ENCODE data around the gene SEMA4F. TPM values are rescaled to one million over a fixed set of nuclear protein-coding genes. Genes with fewer than 3 reads are reported as not detected.
A peak's percentile ranks its signal among the peaks of the same experiment; 100 is the strongest.

The SEMA4F gene
- total and polyA plus RNA-seq, 2 donors (not counting 1 experiment from before 2014, with no cell fraction given): 5.9 to 9.4 TPM

- TF ChIP-seq CTCF (conservative IDR thresholded peaks at IDR 0.05 in 1 of 2, IDR thresholded peaks at IDR 0.05 in 1 of 2; ENCODE audit: low read depth in 1 of 2, low read length in 2 of 2) (no peak), EZH2 (IDR thresholded peaks at IDR 0.05; ENCODE audit: low read length, missing control alignments) (no peak)
- DNase-seq (ENCODE audit: low read depth in 2 of 2): no peak
- H3K27ac ChIP-seq (ENCODE audit: insufficient read depth, low read length): no peak overlapping the region
- H3K4me2 ChIP-seq (ENCODE audit: extremely low read depth, insufficient read depth, low read length): no peak overlapping the region
- H3K4me1 ChIP-seq (ENCODE audit: control insufficient read depth, extremely low read depth, insufficient read depth, low read length): no peaks in the 10 kb centered on the region
- no peak overlapping the region for H3K4me3 ChIP-seq (replicated peaks in 1 of 4; ENCODE audit: control extremely low read depth in 1 of 4, insufficient read depth in 1 of 4, low read depth in 3 of 4, low read length in 4 of 4)
- H3K9me3 ChIP-seq (ENCODE audit: control insufficient read depth, insufficient read depth, low read depth, low read length): no peaks in the 10 kb centered on the region
- H3K36me3 ChIP-seq (ENCODE audit: control insufficient read depth, insufficient read depth, low read length): no peaks in the 10 kb centered on the region
- H3K9ac ChIP-seq (ENCODE audit: insufficient read depth, low read length): no peak overlapping the region
- no peaks in the 10 kb centered on the region for H4K20me1 ChIP-seq (ENCODE audit: control insufficient read depth, extremely low read depth, insufficient read depth, low read length)
- H3K79me2 ChIP-seq (ENCODE audit: control insufficient read depth, insufficient read depth, low read length): no peaks in the 10 kb centered on the region
- no peaks in the 10 kb centered on the region for H3K27me3 ChIP-seq (ENCODE audit: control insufficient read depth, insufficient read depth, low read length)
- H2AFZ ChIP-seq (ENCODE audit: low read length): no peak overlapping the region
These were observed 16.2 kb downstream of the SEMA4F start for GRCh38 chr2:74670263-74670662.

GRCh38 chr2:74671479-74671878, 17.4 kb downstream of the SEMA4F start:
- Histone ChIP-seq H3K4me2 (ENCODE audit: extremely low read depth, insufficient read depth, low read length) (no peak overlapping the region), H3K79me2 (ENCODE audit: control insufficient read depth, insufficient read depth, low read length) (no peaks in the 10 kb centered on the region), H3K36me3 (ENCODE audit: control insufficient read depth, insufficient read depth, low read length) (no peaks in the 10 kb centered on the region), H3K4me3 (replicated peaks in 1 of 4; ENCODE audit: control extremely low read depth in 1 of 4, insufficient read depth in 1 of 4, low read depth in 3 of 4, low read length in 4 of 4) (no peak overlapping the region), H4K20me1 (ENCODE audit: control insufficient read depth, extremely low read depth, insufficient read depth, low read length) (no peaks in the 10 kb centered on the region), H3K9ac (ENCODE audit: insufficient read depth, low read length) (no peak overlapping the region), H3K4me1 (ENCODE audit: control insufficient read depth, extremely low read depth, insufficient read depth, low read length) (no peaks in the 10 kb centered on the region), H3K27ac (ENCODE audit: insufficient read depth, low read length) (no peak overlapping the region), H3K9me3 (ENCODE audit: control insufficient read depth, insufficient read depth, low read depth, low read length) (no peaks in the 10 kb centered on the region), H2AFZ (ENCODE audit: low read length) (no peak overlapping the region), H3K27me3 (ENCODE audit: control insufficient read depth, insufficient read depth, low read length) (no peaks in the 10 kb centered on the region)
- TF ChIP-seq CTCF (conservative IDR thresholded peaks at IDR 0.05 in 1 of 2, IDR thresholded peaks at IDR 0.05 in 1 of 2; ENCODE audit: low read depth in 1 of 2, low read length in 2 of 2): no peak
- TF ChIP-seq EZH2 (IDR thresholded peaks at IDR 0.05; ENCODE audit: low read length, missing control alignments): no peak
- peak in 1 of 2 donors; percentile 70 for DNase-seq (ENCODE audit: low read depth in 2 of 2)

- H4K20me1 ChIP-seq (ENCODE audit: control insufficient read depth, extremely low read depth, insufficient read depth, low read length): no peaks in the 10 kb centered on the region
- no peaks in the 10 kb centered on the region for H3K27me3 ChIP-seq (ENCODE audit: control insufficient read depth, insufficient read depth, low read length)
- TF ChIP-seq CTCF (conservative IDR thresholded peaks at IDR 0.05 in 1 of 2, IDR thresholded peaks at IDR 0.05 in 1 of 2; ENCODE audit: low read depth in 1 of 2, low read length in 2 of 2) (no peak), EZH2 (IDR thresholded peaks at IDR 0.05; ENCODE audit: low read length, missing control alignments) (no peak)
- H3K4me1 ChIP-seq (ENCODE audit: control insufficient read depth, extremely low read depth, insufficient read depth, low read length): no peaks in the 10 kb centered on the region
- H3K4me3 ChIP-seq (replicated peaks in 1 of 4; ENCODE audit: control extremely low read depth in 1 of 4, insufficient read depth in 1 of 4, low read depth in 3 of 4, low read length in 4 of 4): no peak overlapping the region
- H3K9me3 ChIP-seq (ENCODE audit: control insufficient read depth, insufficient read depth, low read depth, low read length): no peaks in the 10 kb centered on the region
- H3K79me2 ChIP-seq (ENCODE audit: control insufficient read depth, insufficient read depth, low read length): no peaks in the 10 kb centered on the region
- H2AFZ ChIP-seq (ENCODE audit: low read length): no peak overlapping the region
- H3K36me3 ChIP-seq (ENCODE audit: control insufficient read depth, insufficient read depth, low read length): no peaks in the 10 kb centered on the region
- no peak overlapping the region for H3K27ac ChIP-seq (ENCODE audit: insufficient read depth, low read length)
- H3K4me2 ChIP-seq (ENCODE audit: extremely low read depth, insufficient read depth, low read length): no peak overlapping the region
- no peak for DNase-seq (ENCODE audit: low read depth in 2 of 2)
- no peak overlapping the region for H3K9ac ChIP-seq (ENCODE audit: insufficient read depth, low read length)
These were observed 19.9 kb downstream of the SEMA4F start for GRCh38 chr2:74673826-74674528.

All from fibroblast of lung (primary cell).